Nephron progenitor cell (in vitro differentiated cells): Measurements from ENCODE around the gene GUSB.

ENCODE experiments used
- DNase-seq: peaks from one replicate; pipeline ENCODE4 v3.0.0; 2021
- H3K27ac Mint-ChIP-seq: 2 replicates; pipeline ENCODE4 v1.8.0; 2021; ENCODE audit warnings: mild to moderate bottlenecking, moderate library complexity, mixed read lengths
- H3K27me3 Mint-ChIP-seq: 2 replicates; pipeline ENCODE4 v1.8.0; 2021; ENCODE audit warnings: mild to moderate bottlenecking, low read depth, mixed read lengths; ENCODE audit not compliant: poor library complexity
- H3K36me3 Mint-ChIP-seq: 2 replicates; pipeline ENCODE4 v1.8.0; 2021; ENCODE audit warnings: low read depth, mixed read lengths
- H3K4me1 Mint-ChIP-seq: 2 replicates; pipeline ENCODE4 v1.8.0; 2021; ENCODE audit warnings: mixed read lengths
- H3K4me3 Mint-ChIP-seq: 2 replicates; pipeline ENCODE4 v1.8.0; 2021; ENCODE audit warnings: mild to moderate bottlenecking, moderate library complexity, mixed read lengths
- H3K9me3 Mint-ChIP-seq: 2 replicates; pipeline ENCODE4 v1.8.0; 2021; ENCODE audit warnings: mild to moderate bottlenecking, moderate library complexity, mixed read lengths
- TF ChIP-seq, protein P1 (sequence below): fragments of 200-600 bp; sonication (generic); IDR thresholded peaks from 2 replicates; pipeline ENCODE4 v1.5.0; 2021; ENCODE audit warnings: antibody characterized with exemption

The GUSB gene

DNA sequence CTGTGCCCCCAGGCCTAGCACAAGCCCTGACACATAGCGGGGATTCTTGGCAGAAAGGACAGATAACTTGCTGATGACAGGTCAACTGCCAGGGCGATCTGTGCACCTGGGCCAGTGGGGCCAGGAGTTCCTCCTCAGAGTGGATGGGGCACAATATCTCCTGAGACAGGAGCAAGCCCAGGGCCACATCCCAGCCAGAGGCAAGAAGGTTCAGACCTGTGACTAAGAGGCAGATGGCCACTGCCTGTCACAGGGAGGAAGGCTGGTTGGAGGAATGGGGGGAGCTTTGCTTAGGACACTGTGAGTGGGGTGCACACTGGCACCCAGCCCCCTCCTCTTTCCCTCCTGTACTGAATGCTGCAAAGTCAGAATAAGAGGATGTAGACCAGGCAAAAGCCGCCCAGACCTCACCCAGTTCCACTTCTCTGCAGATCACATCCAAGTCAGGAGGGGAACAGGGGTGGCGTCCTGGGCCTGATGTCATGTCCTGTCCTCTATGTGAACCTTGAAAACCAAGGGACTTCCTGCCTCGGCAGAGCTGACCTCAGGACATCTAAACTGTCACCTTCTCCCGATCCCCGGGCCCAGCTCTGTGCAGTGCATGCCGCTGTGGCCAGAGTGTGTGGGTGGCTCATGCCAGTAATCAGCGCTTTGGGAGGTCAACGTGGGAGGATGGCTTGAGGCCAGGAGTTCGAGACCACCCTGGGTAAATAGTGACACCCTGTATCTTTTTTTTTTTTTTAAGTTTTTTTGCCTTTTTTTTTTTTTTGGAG, 1.3 kb downstream of the GUSB start:
- H3K27me3 Mint-ChIP-seq: no peaks in the 10 kb centered on the region

DNA sequence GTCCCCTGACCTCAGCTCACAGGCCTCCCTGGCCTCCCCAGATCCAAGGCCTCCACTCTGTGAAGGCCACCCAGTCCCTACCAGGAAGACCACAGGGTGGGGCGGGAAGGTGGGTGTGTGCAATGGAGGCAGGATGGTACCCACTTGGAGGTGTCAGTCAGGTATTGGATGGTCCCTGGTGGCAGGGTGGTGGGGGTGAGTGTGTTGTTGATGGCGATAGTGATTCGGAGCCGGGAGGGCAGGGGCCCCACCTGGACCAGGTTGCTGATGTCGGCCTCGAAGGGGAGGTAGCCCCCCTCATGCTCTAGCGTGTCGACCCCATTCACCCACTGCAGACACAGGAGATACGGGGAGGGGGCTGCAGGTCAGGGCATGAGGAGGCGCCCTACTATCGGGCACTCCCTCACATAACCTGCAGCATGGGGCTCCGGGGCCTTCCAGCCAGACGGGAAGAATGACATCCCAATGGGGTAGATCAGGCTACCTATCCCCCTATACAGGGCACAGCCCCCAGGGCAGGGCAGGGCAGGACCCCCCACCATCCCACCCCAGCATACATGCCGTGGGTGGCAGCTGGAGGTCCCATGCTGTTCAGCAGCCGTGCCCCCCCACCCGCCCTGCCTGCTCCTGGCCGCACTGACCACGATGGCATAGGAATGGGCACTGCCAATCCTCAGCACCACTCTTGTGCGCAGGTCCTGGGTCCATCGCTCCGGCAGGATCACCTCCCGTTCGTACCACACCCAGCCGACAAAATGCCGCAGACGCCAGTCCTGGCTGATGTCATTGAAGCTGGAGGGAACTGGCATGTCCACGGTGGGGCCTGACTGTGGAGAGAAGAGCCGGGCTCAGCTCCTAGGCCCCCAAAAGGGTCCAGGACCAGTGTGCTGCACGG, 2.2 kb downstream of the GUSB start:
- Mint-ChIP-seq H3K27ac (no peak overlapping the region), H3K27me3 (no peaks in the 10 kb centered on the region), H3K36me3 (peaks cover 11% of the 10 kb centered on the region), H3K4me3 (no peak overlapping the region), H3K4me1 (peaks cover 10% of the 10 kb centered on the region), H3K9me3 (no peaks in the 10 kb centered on the region)
- TF ChIP-seq, protein P1, sequence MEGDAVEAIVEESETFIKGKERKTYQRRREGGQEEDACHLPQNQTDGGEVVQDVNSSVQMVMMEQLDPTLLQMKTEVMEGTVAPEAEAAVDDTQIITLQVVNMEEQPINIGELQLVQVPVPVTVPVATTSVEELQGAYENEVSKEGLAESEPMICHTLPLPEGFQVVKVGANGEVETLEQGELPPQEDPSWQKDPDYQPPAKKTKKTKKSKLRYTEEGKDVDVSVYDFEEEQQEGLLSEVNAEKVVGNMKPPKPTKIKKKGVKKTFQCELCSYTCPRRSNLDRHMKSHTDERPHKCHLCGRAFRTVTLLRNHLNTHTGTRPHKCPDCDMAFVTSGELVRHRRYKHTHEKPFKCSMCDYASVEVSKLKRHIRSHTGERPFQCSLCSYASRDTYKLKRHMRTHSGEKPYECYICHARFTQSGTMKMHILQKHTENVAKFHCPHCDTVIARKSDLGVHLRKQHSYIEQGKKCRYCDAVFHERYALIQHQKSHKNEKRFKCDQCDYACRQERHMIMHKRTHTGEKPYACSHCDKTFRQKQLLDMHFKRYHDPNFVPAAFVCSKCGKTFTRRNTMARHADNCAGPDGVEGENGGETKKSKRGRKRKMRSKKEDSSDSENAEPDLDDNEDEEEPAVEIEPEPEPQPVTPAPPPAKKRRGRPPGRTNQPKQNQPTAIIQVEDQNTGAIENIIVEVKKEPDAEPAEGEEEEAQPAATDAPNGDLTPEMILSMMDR: no peak
- DNase-seq: no peak

More for the DNA sequence above, 1.3 kb downstream of the GUSB start:
- TF ChIP-seq, protein P1: no peak
- Mint-ChIP-seq H3K9me3 (no peaks in the 10 kb centered on the region), H3K27ac (peak overlapping the region; percentile 16), H3K36me3 (peaks cover 11% of the 10 kb centered on the region), H3K4me1 (peaks cover 10% of the 10 kb centered on the region), H3K4me3 (peak overlapping the region; percentile 79)
- DNase-seq: peak; percentile 18

DNA sequence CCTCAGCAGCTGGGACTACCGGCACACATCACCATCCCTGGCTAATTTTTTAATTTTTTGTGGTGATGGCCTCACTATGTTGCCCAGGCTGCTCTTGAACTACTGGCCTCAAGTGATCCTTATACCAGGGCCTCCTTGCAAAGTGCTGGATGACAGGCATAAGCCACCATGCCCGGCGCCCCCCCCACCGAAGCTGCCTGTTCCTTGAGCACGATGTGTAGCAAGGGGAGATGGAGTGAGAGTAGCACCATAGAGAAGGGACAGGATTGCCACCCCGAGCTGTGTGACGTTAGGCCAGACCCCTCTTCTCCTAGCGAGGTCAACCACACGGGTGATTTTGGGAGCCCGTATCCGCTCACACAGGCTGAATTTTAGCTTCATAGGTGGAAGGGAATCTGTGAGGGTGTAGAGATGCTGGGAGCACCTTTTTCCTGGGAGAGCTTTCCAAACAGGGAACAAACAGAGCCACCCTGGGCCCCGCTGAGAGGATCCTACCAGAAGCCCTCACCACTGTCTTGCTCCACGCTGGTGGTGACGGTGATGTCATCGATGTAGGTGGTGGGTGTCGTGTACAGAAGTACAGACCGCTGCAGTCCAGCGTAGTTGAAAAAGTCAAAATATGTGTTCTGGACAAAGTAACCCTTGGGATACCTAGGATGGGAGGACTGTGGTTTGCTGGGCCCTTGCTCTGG, 3.0 kb downstream of the GUSB start:
- no peaks in the 10 kb centered on the region for H3K27me3 Mint-ChIP-seq
- TF ChIP-seq, protein P1: no peak
- no peak for DNase-seq
- peaks cover 10% of the 10 kb centered on the region for H3K4me1 Mint-ChIP-seq
- H3K36me3 Mint-ChIP-seq: peaks cover 13% of the 10 kb centered on the region
- H3K4me3 Mint-ChIP-seq: no peak overlapping the region
- H3K27ac Mint-ChIP-seq: no peak overlapping the region
- H3K9me3 Mint-ChIP-seq: no peaks in the 10 kb centered on the region

DNA sequence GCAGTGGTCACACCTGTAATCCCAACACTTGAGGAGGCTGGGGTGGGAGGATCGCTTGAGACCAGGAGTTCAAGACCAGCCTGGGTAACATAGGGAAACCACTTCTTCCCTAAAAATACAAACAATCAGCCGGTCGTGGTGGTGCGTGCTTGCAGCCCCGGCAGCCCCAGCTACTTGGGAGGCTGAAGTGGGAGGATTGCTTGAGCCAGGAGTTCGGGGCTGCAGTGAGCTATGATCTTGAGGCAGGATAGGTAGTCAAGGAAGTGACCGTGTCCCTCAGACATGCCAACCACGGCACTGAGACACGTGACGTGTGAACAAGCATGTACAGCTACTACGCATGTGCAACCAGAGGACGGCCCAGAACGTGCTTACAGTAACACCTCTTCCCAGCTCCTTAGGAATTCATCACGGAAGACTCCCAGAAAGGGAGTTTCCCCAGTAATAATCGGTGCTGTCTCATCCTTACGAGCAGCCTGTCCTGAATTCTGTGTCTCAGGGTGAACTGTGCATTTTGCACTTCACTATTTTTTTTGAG, 5.3 kb downstream of the GUSB start:
- TF ChIP-seq, protein P1: no peak
- no peaks in the 10 kb centered on the region for H3K9me3 Mint-ChIP-seq
- no peak for DNase-seq
- H3K27me3 Mint-ChIP-seq: no peaks in the 10 kb centered on the region
- no peak overlapping the region for H3K4me3 Mint-ChIP-seq
- peak overlapping the region; percentile 84 for H3K27ac Mint-ChIP-seq
- peaks cover 10% of the 10 kb centered on the region for H3K4me1 Mint-ChIP-seq
- H3K36me3 Mint-ChIP-seq: peaks cover 33% of the 10 kb centered on the region

DNA sequence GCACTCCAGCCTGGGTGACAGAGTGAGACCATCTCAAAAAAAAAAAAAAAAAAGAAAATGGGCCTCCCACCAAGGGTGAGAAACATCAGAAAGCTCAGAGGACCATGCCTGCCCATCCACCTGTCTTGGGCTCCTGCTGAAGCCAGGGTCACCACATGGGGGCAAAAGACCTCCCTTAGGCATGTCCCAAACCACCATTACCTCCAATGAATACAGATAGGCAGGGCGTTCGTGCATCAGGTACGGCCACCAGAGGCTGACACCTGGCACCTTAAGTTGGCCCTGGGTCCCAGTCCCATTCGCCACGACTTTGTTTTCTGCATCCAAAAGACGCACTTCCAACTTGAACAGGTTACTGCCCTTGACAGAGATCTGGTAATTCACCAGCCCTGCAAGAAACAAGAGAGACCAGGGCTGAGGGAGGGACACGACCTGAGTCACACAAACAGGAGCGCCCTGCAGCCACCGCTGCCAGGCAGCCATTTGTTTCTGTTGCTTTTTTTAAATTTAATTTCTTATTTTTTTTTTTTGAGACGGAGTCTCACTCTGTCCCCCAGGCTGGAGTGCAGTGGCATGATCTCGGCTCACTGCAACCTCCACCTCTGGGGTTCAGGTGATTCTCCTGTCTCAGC, 6.1 kb downstream of the GUSB start:
- Mint-ChIP-seq H3K27me3 (no peaks in the 10 kb centered on the region), H3K36me3 (peaks cover 39% of the 10 kb centered on the region), H3K4me1 (peaks cover 7% of the 10 kb centered on the region), H3K4me3 (no peak overlapping the region), H3K9me3 (no peaks in the 10 kb centered on the region), H3K27ac (no peak overlapping the region)
- TF ChIP-seq, protein P1: no peak
- no peak for DNase-seq
